Parathyroid adenoma (tissue), 2 donors: ENCODE data around the gene FBXW8.

Experiments
- H2AFZ ChIP-seq: fragments of 300-600 bp; sonication (generic); one replicate; pipeline ENCODE4 v1.7.0; 2017; ENCODE audit warnings: antibody characterized with exemption, mild to moderate bottlenecking
- H3K27ac ChIP-seq: fragments of 300-600 bp; sonication (generic); one replicate; pipeline ENCODE4 v1.7.0; 2017
- H3K27me3 ChIP-seq: fragments of 300-600 bp; sonication (generic); one replicate; pipeline ENCODE4 v1.7.0; 2017; ENCODE audit warnings: low read length; ENCODE audit not compliant: control insufficient read depth, insufficient read depth
- H3K36me3 ChIP-seq: fragments of 300-600 bp; sonication (generic); one replicate; pipeline ENCODE4 v1.7.0; 2017; ENCODE audit warnings: low read length; ENCODE audit not compliant: control insufficient read depth, insufficient read depth
- H3K4me1 ChIP-seq: fragments of 300-600 bp; sonication (generic); one replicate; pipeline ENCODE4 v1.7.0; 2017; ENCODE audit warnings: control low read depth
- H3K4me2 ChIP-seq: fragments of 300-600 bp; sonication (generic); one replicate; pipeline ENCODE4 v1.7.0; 2017; ENCODE audit warnings: low read length
- H3K4me3 ChIP-seq: fragments of 300-600 bp; sonication (generic); one replicate; pipeline ENCODE4 v1.7.0; 2017; ENCODE audit warnings: low read depth, low read length
- H3K79me2 ChIP-seq: fragments of 300-600 bp; sonication (generic); one replicate; pipeline ENCODE4 v1.7.0; 2017; ENCODE audit warnings: control low read depth
- H3K9ac ChIP-seq: fragments of 300-600 bp; sonication (generic); one replicate; pipeline ENCODE4 v1.7.0; 2017; ENCODE audit warnings: mild to moderate bottlenecking
- H3K9me3 ChIP-seq: fragments of 300-600 bp; sonication (generic); one replicate; pipeline ENCODE4 v1.7.0; 2017; ENCODE audit warnings: low read length; ENCODE audit not compliant: control insufficient read depth
- TF ChIP-seq, protein P1 (sequence below): fragments of 300-600 bp; sonication (generic); IDR thresholded peaks from one replicate; pipeline ENCODE4 v1.7.0; 2017; ENCODE audit warnings: antibody characterized with exemption, mild to moderate bottlenecking
- donor health status: primary hyperparathyroidism.

The FBXW8 gene, protein sequence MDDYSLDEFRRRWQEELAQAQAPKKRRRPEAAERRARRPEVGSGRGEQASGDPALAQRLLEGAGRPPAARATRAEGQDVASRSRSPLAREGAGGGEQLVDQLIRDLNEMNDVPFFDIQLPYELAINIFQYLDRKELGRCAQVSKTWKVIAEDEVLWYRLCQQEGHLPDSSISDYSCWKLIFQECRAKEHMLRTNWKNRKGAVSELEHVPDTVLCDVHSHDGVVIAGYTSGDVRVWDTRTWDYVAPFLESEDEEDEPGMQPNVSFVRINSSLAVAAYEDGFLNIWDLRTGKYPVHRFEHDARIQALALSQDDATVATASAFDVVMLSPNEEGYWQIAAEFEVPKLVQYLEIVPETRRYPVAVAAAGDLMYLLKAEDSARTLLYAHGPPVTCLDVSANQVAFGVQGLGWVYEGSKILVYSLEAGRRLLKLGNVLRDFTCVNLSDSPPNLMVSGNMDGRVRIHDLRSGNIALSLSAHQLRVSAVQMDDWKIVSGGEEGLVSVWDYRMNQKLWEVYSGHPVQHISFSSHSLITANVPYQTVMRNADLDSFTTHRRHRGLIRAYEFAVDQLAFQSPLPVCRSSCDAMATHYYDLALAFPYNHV

DNA sequence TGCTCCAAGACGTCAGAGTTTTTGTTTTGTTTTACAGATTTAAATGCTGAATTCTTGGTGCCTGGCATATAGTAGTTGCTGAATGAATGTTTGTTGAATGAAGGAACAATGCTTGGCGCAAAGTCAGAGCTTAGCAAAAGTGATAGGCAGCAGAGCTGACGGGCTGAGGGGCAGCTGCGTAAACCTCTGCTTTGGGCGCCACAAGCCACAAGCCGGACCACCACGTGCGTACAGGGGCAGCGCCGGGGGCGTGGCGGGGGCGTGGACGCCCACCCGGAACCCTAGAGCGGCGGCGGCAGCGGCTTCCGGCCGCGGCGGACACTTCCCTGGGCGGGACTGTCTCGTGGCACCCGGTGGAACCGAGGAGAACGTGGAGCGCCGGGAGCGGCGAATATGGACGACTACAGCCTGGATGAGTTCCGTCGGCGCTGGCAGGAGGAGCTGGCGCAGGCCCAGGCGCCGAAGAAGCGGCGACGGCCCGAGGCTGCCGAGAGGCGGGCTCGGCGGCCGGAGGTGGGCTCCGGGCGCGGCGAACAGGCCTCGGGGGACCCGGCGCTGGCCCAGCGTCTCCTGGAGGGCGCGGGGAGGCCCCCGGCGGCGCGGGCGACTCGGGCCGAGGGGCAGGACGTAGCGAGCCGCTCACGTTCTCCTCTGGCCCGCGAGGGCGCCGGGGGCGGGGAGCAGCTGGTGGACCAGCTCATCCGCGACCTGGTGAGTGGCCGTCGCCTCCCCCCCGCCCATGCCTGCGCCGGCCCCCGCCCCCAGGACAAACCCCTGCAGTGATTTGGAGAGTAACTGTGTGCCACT is at the start of gene FBXW8:
Gene FBXW8 (plus strand): TSS at position 306 of the 807 bp plus-strand sequence. CDS start 88 bp downstream, at position 394.
- peaks cover 2% of the 10 kb centered on the region for H3K79me2 ChIP-seq
- H3K27ac ChIP-seq = peak within 1 kb of the TSS; percentile 51
- TF ChIP-seq, protein P1, sequence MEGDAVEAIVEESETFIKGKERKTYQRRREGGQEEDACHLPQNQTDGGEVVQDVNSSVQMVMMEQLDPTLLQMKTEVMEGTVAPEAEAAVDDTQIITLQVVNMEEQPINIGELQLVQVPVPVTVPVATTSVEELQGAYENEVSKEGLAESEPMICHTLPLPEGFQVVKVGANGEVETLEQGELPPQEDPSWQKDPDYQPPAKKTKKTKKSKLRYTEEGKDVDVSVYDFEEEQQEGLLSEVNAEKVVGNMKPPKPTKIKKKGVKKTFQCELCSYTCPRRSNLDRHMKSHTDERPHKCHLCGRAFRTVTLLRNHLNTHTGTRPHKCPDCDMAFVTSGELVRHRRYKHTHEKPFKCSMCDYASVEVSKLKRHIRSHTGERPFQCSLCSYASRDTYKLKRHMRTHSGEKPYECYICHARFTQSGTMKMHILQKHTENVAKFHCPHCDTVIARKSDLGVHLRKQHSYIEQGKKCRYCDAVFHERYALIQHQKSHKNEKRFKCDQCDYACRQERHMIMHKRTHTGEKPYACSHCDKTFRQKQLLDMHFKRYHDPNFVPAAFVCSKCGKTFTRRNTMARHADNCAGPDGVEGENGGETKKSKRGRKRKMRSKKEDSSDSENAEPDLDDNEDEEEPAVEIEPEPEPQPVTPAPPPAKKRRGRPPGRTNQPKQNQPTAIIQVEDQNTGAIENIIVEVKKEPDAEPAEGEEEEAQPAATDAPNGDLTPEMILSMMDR = no peak
- H2AFZ ChIP-seq = peak within 1 kb of the TSS; percentile 99
- H3K36me3 ChIP-seq = no peaks in the 10 kb centered on the region
- H3K4me2 ChIP-seq = peak within 1 kb of the TSS; percentile 54
- H3K27me3 ChIP-seq = no peaks in the 10 kb centered on the region
- H3K9me3 ChIP-seq = no peaks in the 10 kb centered on the region
- H3K4me1 ChIP-seq = no peaks in the 10 kb centered on the region
- no peak within 1 kb of the TSS for H3K9ac ChIP-seq
- peak within 1 kb of the TSS; percentile 57 for H3K4me3 ChIP-seq

DNA sequence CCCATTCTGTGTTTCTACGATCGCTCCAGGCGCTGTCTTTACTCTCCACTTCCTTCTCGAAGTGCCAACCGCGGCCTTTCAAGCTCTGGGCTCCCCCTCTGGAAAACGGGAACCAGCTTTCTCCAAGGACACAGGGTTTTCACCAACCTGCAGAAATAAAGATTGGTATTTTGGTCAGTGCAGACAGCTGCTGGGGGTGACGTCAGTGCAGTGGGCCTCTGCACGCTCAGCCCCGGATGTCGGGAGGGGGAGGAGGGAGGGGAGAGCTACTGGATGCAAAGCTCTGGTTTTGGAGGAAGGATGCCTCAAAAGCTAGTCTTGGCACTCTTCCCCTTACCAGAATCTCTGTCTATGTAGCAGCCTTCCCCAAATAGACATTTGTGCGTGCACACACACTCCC is 49.4 kb upstream of the FBXW8 start:
- no peak overlapping the region for H2AFZ ChIP-seq
- no peaks in the 10 kb centered on the region for H3K36me3 ChIP-seq
- no peaks in the 10 kb centered on the region for H3K79me2 ChIP-seq
- H3K9ac ChIP-seq = no peak overlapping the region
- H3K4me1 ChIP-seq = no peaks in the 10 kb centered on the region
- no peak overlapping the region for H3K4me3 ChIP-seq
- H3K4me2 ChIP-seq = no peak overlapping the region
- no peaks in the 10 kb centered on the region for H3K9me3 ChIP-seq
- TF ChIP-seq, protein P1 = no peak
- no peak overlapping the region for H3K27ac ChIP-seq
- H3K27me3 ChIP-seq = no peaks in the 10 kb centered on the region

DNA sequence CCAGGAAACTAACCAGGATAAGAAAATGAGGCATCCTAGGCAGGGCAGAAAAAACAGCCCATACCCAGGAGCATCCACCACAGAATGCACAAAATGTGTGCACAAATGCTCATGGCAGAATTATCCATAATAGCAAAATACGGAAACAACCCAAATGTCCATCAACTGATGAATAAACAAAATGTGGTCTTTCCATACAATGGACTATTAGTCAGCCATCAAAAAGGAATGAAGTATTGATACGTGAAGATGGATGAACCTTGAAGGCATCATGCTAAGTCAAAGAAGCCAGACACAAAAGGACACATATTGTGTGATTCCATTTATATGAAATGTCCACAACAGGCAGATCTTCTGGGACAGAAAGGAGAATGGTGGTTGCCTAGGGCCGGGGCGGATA is 48.6 kb upstream of the FBXW8 start:
- TF ChIP-seq, protein P1 = no peak
- Histone ChIP-seq H3K27ac (no peak overlapping the region), H2AFZ (no peak overlapping the region), H3K9me3 (no peaks in the 10 kb centered on the region), H3K4me3 (no peak overlapping the region), H3K9ac (no peak overlapping the region), H3K79me2 (no peaks in the 10 kb centered on the region), H3K36me3 (no peaks in the 10 kb centered on the region), H3K4me1 (no peaks in the 10 kb centered on the region), H3K4me2 (no peak overlapping the region), H3K27me3 (no peaks in the 10 kb centered on the region)

DNA sequence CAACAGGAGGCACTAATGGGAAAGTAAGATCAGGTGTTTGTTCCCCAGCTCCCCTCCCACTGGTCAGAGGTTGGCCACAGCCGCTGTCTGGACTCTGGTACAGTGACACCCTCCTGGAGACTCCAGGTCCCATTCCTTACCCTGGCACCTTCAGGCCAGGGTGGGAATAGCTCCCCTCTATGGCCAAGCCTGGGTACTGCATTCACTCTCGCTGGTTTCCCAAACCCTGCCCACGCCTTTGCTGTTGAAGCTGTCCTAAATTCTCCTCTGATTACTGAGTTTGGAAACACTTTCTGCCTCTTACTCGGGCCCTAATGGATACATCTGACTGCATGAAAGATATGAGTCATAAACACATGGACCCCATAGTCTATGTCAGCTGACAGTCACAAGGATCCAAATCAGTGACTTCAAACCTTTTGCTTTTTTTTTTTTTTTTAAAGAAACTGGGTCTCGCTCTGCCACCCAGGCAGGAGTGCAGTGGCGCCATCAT is 47.4 kb upstream of the FBXW8 start:
- no peak overlapping the region for H3K27ac ChIP-seq
- H2AFZ ChIP-seq = no peak overlapping the region
- no peaks in the 10 kb centered on the region for H3K79me2 ChIP-seq
- H3K4me3 ChIP-seq = no peak overlapping the region
- H3K9ac ChIP-seq = no peak overlapping the region
- no peaks in the 10 kb centered on the region for H3K36me3 ChIP-seq
- no peak overlapping the region for H3K4me2 ChIP-seq
- TF ChIP-seq, protein P1 = no peak
- no peaks in the 10 kb centered on the region for H3K9me3 ChIP-seq
- H3K4me1 ChIP-seq = no peaks in the 10 kb centered on the region
- H3K27me3 ChIP-seq = no peaks in the 10 kb centered on the region
